H1 (cell line): ENCODE measurements around the gene UGGT1. TPM values are rescaled to one million over a fixed set of nuclear protein-coding genes. Genes with fewer than 3 reads are reported as not detected.
A peak's percentile ranks its signal among the peaks of the same experiment; 100 is the strongest.

Source experiments
- CTCF ChIA-PET: fragments of 300-600 bp; sonication (Branson Sonifier 250); formaldehyde crosslinking; loops from one replicate; lab custom pipeline; 2021; ENCODE audit not compliant: partially characterized antibody; lab: Charles Lee
- POLR2A ChIA-PET: fragments of 300-600 bp; sonication (Branson Sonifier 250); formaldehyde crosslinking; loops from one replicate; lab custom pipeline; 2021; ENCODE audit warnings: inconsistent platforms; ENCODE audit not compliant: partially characterized antibody; lab: Charles Lee
- DNase-seq, 2 experiments: peaks; one replicate each; pipeline versions ENCODE4 v3.0.0 to v3.0.0-alpha.2; 2010 to 2022; ENCODE audit warnings: low spot score in 2 of 2, low read depth in 1 of 2, mixed read lengths in 1 of 2
- FAIRE-seq: peaks from 2 replicates; lab custom pipeline; 2011; peaks lifted over from hg19 to GRCh38; lab: Jason Lieb, UNC
- H2AFZ ChIP-seq: 2 replicates; pipeline ENCODE4 v1.8.1; 2012; ENCODE audit warnings: low read length, inconsistent platforms
- H2AK5ac ChIP-seq: 2 replicates; pipeline ENCODE4 v1.6.1; 2013; ENCODE audit warnings: low read depth, low read length
- H2BK120ac ChIP-seq: replicated peaks from 2 replicates; pipeline ENCODE3; 2013; ENCODE audit warnings: low read depth, low read length, inconsistent platforms
- H2BK12ac ChIP-seq: 2 replicates; pipeline ENCODE4 v1.6.1; 2013; ENCODE audit warnings: low read depth, low read length
- H2BK15ac ChIP-seq: 2 replicates; pipeline ENCODE4 v1.6.1; 2013; ENCODE audit warnings: low read length
- H2BK20ac ChIP-seq: 2 replicates; pipeline ENCODE4 v1.6.1; 2013; ENCODE audit warnings: low read length
- H2BK5ac ChIP-seq: 2 replicates; pipeline ENCODE4 v1.6.1; 2013; ENCODE audit warnings: low read depth, low read length
- H3K14ac ChIP-seq: 2 replicates; pipeline ENCODE4 v1.6.1; 2013; ENCODE audit warnings: inconsistent platforms; ENCODE audit not compliant: insufficient read length
- H3K18ac ChIP-seq: 2 replicates; pipeline ENCODE4 v1.6.1; 2013; ENCODE audit warnings: low read length; ENCODE audit errors: extremely low read depth
- H3K23ac ChIP-seq: 2 replicates; pipeline ENCODE4 v1.6.1; 2013; ENCODE audit warnings: inconsistent platforms; ENCODE audit not compliant: insufficient read length
- H3K23me2 ChIP-seq: 2 replicates; pipeline ENCODE4 v1.6.1; 2013; ENCODE audit warnings: low read depth, low read length
- H3K27ac ChIP-seq: 2 replicates; pipeline ENCODE4 v1.6.1; 2011; ENCODE audit warnings: low read depth, low read length, inconsistent platforms
- H3K27me3 ChIP-seq, 4 experiments: replicated peaks in 1 of 4; 1 replicate in 1 of 4; 2 replicates in 3 of 4; pipeline versions ENCODE4 v1.6.1 to v1.8.1; 2011 to 2013; ENCODE audit warnings: low read length in 3 of 4, mild to moderate bottlenecking in 3 of 4, inconsistent platforms in 2 of 4, mixed read lengths in 2 of 4, moderate library complexity in 1 of 4; ENCODE audit not compliant: control insufficient read depth in 3 of 4, insufficient read depth in 3 of 4; ENCODE audit errors: extremely low read depth in 1 of 4
- H3K36me3 ChIP-seq, 4 experiments: 2 replicates each; pipeline versions ENCODE4 v1.6.1 to v1.8.1; 2011 to 2013; ENCODE audit warnings: mild to moderate bottlenecking in 4 of 4, low read length in 3 of 4, moderate library complexity in 2 of 4, control low read depth in 1 of 4, inconsistent platforms in 1 of 4; ENCODE audit not compliant: insufficient read depth in 4 of 4, control insufficient read depth in 2 of 4
- H3K4ac ChIP-seq: replicated peaks from 2 replicates; pipeline ENCODE3; 2013; ENCODE audit warnings: low read length, low read depth, mixed read lengths, inconsistent platforms; ENCODE audit not compliant: insufficient read length
- H3K4me1 ChIP-seq, 4 experiments: replicated peaks in 1 of 4; 1 replicate in 1 of 4; 2 replicates in 3 of 4; pipeline versions ENCODE4 v1.6.1 to v1.8.1; 2011 to 2013; ENCODE audit warnings: low read length in 3 of 4, inconsistent platforms in 2 of 4, mixed read lengths in 1 of 4; ENCODE audit not compliant: insufficient read depth in 4 of 4, control insufficient read depth in 3 of 4
- H3K4me2 ChIP-seq, 2 experiments: 2 replicates each; pipeline versions ENCODE4 v1.6.1 to v1.8.1; 2011 to 2013; ENCODE audit warnings: low read depth in 2 of 2, low read length in 2 of 2, control low read depth in 1 of 2, inconsistent platforms in 1 of 2, mild to moderate bottlenecking in 1 of 2; ENCODE audit not compliant: insufficient read depth in 1 of 2
- H3K4me3 ChIP-seq, 4 experiments: fragments of 200-600, 300-600 bp in 1 of 4; sonication (generic), shearing (Covaris generic), sonication (Bioruptor Twin) in 1 of 4; 2 replicates each; pipeline versions ENCODE4 v1.5.1 to v1.8.1; 2011 to 2016; ENCODE audit warnings: low read length in 4 of 4, low read depth in 3 of 4, control low read depth in 2 of 4, inconsistent platforms in 2 of 4, mild to moderate bottlenecking in 2 of 4, mixed read lengths in 1 of 4, moderate library complexity in 1 of 4; ENCODE audit not compliant: insufficient read depth in 2 of 4; ENCODE audit errors: extremely low read depth in 1 of 4
- H3K56ac ChIP-seq: replicated peaks from 2 replicates; pipeline ENCODE3; 2013; ENCODE audit warnings: low read depth, mild to moderate bottlenecking, mixed read lengths, low read length, inconsistent platforms; ENCODE audit not compliant: insufficient read length
- H3K79me1 ChIP-seq: 2 replicates; pipeline ENCODE4 v1.6.1; 2013; ENCODE audit warnings: low read depth, low read length, control low read depth
- H3K79me2 ChIP-seq, 2 experiments: 2 replicates each; pipeline versions ENCODE4 v1.6.1 to v1.8.1; 2012 to 2013; ENCODE audit warnings: low read length in 2 of 2, mild to moderate bottlenecking in 2 of 2, inconsistent platforms in 1 of 2; ENCODE audit not compliant: insufficient read depth in 2 of 2, control insufficient read depth in 1 of 2
- H3K9ac ChIP-seq, 4 experiments: replicated peaks in 1 of 4; 1 replicate in 1 of 4; 2 replicates in 3 of 4; pipeline versions ENCODE4 v1.6.1 to v1.8.1; 2011 to 2013; ENCODE audit warnings: low read depth in 3 of 4, low read length in 3 of 4, control low read depth in 2 of 4, mild to moderate bottlenecking in 2 of 4, moderate library complexity in 2 of 4, inconsistent platforms in 1 of 4; ENCODE audit errors: extremely low read depth in 1 of 4
- H3K9me3 ChIP-seq, 2 experiments: 2 replicates each; pipeline versions ENCODE4 v1.6.1 to v1.8.1; 2012 to 2013; ENCODE audit warnings: mild to moderate bottlenecking in 2 of 2, moderate library complexity in 2 of 2, control low read depth in 1 of 2, inconsistent platforms in 1 of 2, low read depth in 1 of 2, low read length in 1 of 2, mixed read lengths in 1 of 2; ENCODE audit not compliant: insufficient read depth in 2 of 2
- H4K20me1 ChIP-seq, 2 experiments: replicated peaks in 1 of 2; 2 replicates each; pipeline versions ENCODE3 to v1.8.1; 2011 to 2013; ENCODE audit warnings: inconsistent platforms in 2 of 2, low read length in 2 of 2, mild to moderate bottlenecking in 1 of 2; ENCODE audit not compliant: insufficient read depth in 2 of 2, control insufficient read depth in 1 of 2
- H4K5ac ChIP-seq: 2 replicates; pipeline ENCODE4 v1.6.1; 2013; ENCODE audit warnings: low read length, low read depth, mixed read lengths, inconsistent platforms; ENCODE audit not compliant: insufficient read length
- H4K8ac ChIP-seq: 2 replicates; pipeline ENCODE4 v1.8.0; 2013; ENCODE audit warnings: mild to moderate bottlenecking, moderate library complexity, low read length, inconsistent platforms; ENCODE audit not compliant: insufficient read depth; ENCODE audit errors: extremely low read depth
- H4K91ac ChIP-seq: replicated peaks from 2 replicates; pipeline ENCODE3; 2013; ENCODE audit warnings: low read length, mixed read lengths, inconsistent platforms; ENCODE audit not compliant: insufficient read length
- CTCF ChIP-seq, 3 experiments: IDR thresholded peaks; 1 replicate in 2 of 3; 2 replicates in 1 of 3; pipeline versions ENCODE4 v1.5.1 to v1.6.1; 2011; ENCODE audit warnings: low read length in 3 of 3, mild to moderate bottlenecking in 3 of 3, inconsistent platforms in 2 of 3, low read depth in 1 of 3, moderate library complexity in 1 of 3; ENCODE audit not compliant: insufficient read depth in 1 of 3; ENCODE audit errors: control extremely low read depth in 1 of 3
- POLR2A ChIP-seq, 2 experiments: IDR thresholded peaks; 1 replicate in 1 of 2; 2 replicates in 1 of 2; pipeline ENCODE4 v1.6.1; 2011; ENCODE audit warnings: low read depth in 2 of 2, low read length in 2 of 2, mild to moderate bottlenecking in 2 of 2; ENCODE audit errors: control extremely low read depth in 1 of 2
- RAD21 ChIP-seq, 2 experiments: IDR thresholded peaks in 1 of 2; conservative IDR thresholded peaks in 1 of 2; 2 replicates each; pipeline ENCODE4 v1.6.1; 2011; ENCODE audit warnings: low read depth in 2 of 2, low read length in 2 of 2, improper control_type of control experiment in 1 of 2, inconsistent platforms in 1 of 2, mild to moderate bottlenecking in 1 of 2, moderate library complexity in 1 of 2
- WGBS, 2 experiments: shearing (Covaris generic) in 1 of 2; methylation state at CpG; one replicate each; pipeline versions ENCODE4 v1.1.6 to v1.1.7; 2013 to 2015; ENCODE audit warnings: low lambda C conversion rate in 2 of 2, mixed read lengths in 2 of 2, inconsistent platforms in 1 of 2, low coverage in 1 of 2, missing lambda C conversion rate in 1 of 2; ENCODE audit not compliant: insufficient replicate concordance in 2 of 2, insufficient coverage in 1 of 2, insufficient read length in 1 of 2; ENCODE audit errors: extremely low coverage in 1 of 2, missing lambda C conversion rate in 1 of 2; 5-methylcytosine and 5-hydroxymethylcytosine counted together
- polyA plus RNA-seq, 7 experiments: library from polyadenylated mRNA; depleted of rRNA in 3 of 7; stranded (reverse) in 5 of 7; unstranded in 2 of 7; fragments of >200 nt in 5 of 7; fragments of 200-250 nt in 2 of 7; gene quantifications; 1 replicate in 5 of 7; 2 replicates in 1 of 7; 4 replicates in 1 of 7; pipeline versions ENCODE4 v1.2.1 to v1.2.3, GENCODE V29; 2011 to 2013; ENCODE audit warnings: missing spikeins in 2 of 7, mixed read lengths in 2 of 7
- total RNA-seq: library from RNA; stranded (reverse); fragmentation: NEBNext Ultra II Directional; extraction: Animal tissue kit (Norgen Biotek cat#: 25700); gene quantifications from 2 replicates; pipeline ENCODE4 v1.2.1, GENCODE V29; 2021

The UGGT1 gene
- total and polyA plus RNA-seq, 2 of the 8 experiments (the other 6 are each of a cell fraction or from before 2014, with no cell fraction given), result 14.9 to 57.3 TPM

DNA sequence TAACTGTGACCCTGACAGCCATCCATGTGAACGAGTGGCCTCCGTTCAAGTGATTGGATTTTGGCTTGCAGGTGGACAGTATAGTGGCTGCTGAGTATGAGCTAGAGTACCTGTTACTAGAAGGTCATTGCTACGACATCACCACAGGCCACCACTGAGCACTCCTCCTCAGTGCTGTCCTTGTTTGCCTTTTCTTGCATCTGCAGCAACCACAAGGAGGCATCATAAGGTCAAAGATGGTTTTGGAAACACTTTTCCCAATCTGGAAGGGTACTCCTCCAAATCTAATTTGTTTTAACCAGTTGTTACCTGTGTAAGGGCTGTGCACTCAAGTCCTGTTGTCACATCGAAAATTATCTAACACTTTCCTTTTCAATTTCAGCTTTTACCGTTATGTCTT lies 81.2 kb downstream of the UGGT1 start:
- H3K23me2 ChIP-seq, result no peaks in the 10 kb centered on the region
- no peak overlapping the region for H2AK5ac ChIP-seq
- H3K4me1 ChIP-seq, result peaks cover 0 to 2% (median 0%) of the 10 kb centered on the region in 4 experiments; a peak in 1 of 7 replicates
- H4K20me1 ChIP-seq, result peaks cover 0 to 2% of the 10 kb centered on the region in 2 experiments
- H3K9ac ChIP-seq, result no peak overlapping the region
- no peak overlapping the region for H3K4me3 ChIP-seq
- H3K14ac ChIP-seq, result no peak overlapping the region
- CTCF ChIA-PET, result interaction anchor here (0.6 to 1.9 kb wide), 9 partner anchors 10 to 886 kb away, joined by 3 to 4 read pairs (median 4); no protein-coding TSS in a partner anchor
- H3K79me1 ChIP-seq, result no peaks in the 10 kb centered on the region
- no peak overlapping the region for H2BK15ac ChIP-seq
- no peak overlapping the region for H2BK20ac ChIP-seq
- no peak overlapping the region for H2AFZ ChIP-seq
- WGBS, 2 experiments, result 87% methylated on average over 5 of the region's 5 CpGs; no CpG with 5 or more reads in 1 of the 2 experiments
- H3K27me3 ChIP-seq, result no peaks in the 10 kb centered on the region
- no peak overlapping the region for H2BK5ac ChIP-seq
- no peak overlapping the region for H4K8ac ChIP-seq
- no peak overlapping the region for H4K91ac ChIP-seq
- FAIRE-seq, result peak; percentile 60
- no peak overlapping the region for H4K5ac ChIP-seq
- TF ChIP-seq CTCF (IDR thresholded peaks at IDR 0.05; ENCODE audit: control extremely low read depth in 1 of 3, insufficient read depth in 1 of 3, low read depth in 1 of 3, low read length in 3 of 3), result peak; percentile 29 to 52 (median 32); a peak in 3 of 4 replicates
- TF ChIP-seq POLR2A (IDR thresholded peaks at IDR 0.05; ENCODE audit: control extremely low read depth in 1 of 2, low read depth in 2 of 2, low read length in 2 of 2), result no peak
- TF ChIP-seq RAD21 (IDR thresholded peaks at IDR 0.05 in 1 of 2, conservative IDR thresholded peaks at IDR 0.05 in 1 of 2; ENCODE audit: low read depth in 2 of 2, low read length in 2 of 2), result peak; percentile 54 to 59
- no peak for DNase-seq
- H3K79me2 ChIP-seq, result no peaks in the 10 kb centered on the region
- no peak overlapping the region for H3K56ac ChIP-seq
- H3K4ac ChIP-seq, result no peak overlapping the region
- peaks cover 9 to 66% (median 46%) of the 10 kb centered on the region in 4 experiments for H3K36me3 ChIP-seq
- H3K23ac ChIP-seq, result no peak overlapping the region
- H3K27ac ChIP-seq, result no peak overlapping the region
- POLR2A ChIA-PET, result interaction anchor here (1.2 kb wide), 1 partner anchor 81 kb away, joined by 3 read pairs; the partner anchor contains the start of gene UGGT1
- no peak overlapping the region for H3K4me2 ChIP-seq
- H2BK12ac ChIP-seq, result no peak overlapping the region
- H3K9me3 ChIP-seq, result no peaks in the 10 kb centered on the region
- H3K18ac ChIP-seq, result no peak overlapping the region
- no peak overlapping the region for H2BK120ac ChIP-seq
